HG03575 (cell line): ENCODE results near the gene NR4A3.
"Not testable (repeated sequence)": the region's sequence is repeated elsewhere in the genome, so short reads cannot be mapped to it uniquely, and the experiment has no call there.

Source experiments
- ATAC-seq: cut with Tn5 transposase; IDR thresholded peaks from one replicate; pipeline ENCODE4 v1.9.1; 2021; ENCODE audit not compliant: unreplicated experiment, insufficient number of reproducible peaks, low FRiP score; ENCODE audit errors: extremely low read depth

The NR4A3 gene

GRCh38 chr9:99821396-99822108 is at the start of gene NR4A3:
Gene NR4A3, plus strand, starts transcription at chr9:99821885. Its CDS starts 6,158 bp downstream, at chr9:99828043.
- no peak for ATAC-seq

- ATAC-seq, result no peak
Measured at GRCh38 chr9:99773468-99774138, 48.1 kb upstream of the NR4A3 start.

- ATAC-seq, result no peak
Measured at GRCh38 chr9:99778308-99778707, 43.4 kb upstream of the NR4A3 start.

- ATAC-seq, result no peak
Measured at GRCh38 chr9:99778836-99779235, 42.8 kb upstream of the NR4A3 start.

GRCh38 chr9:99779277-99779676 is 42.4 kb upstream of the NR4A3 start:
- no peak for ATAC-seq

- not testable (repeated sequence) for ATAC-seq
Measured at GRCh38 chr9:99782349-99782748, 39.3 kb upstream of the NR4A3 start.

- ATAC-seq, result no peak
Measured at GRCh38 chr9:99782962-99783718, 38.5 kb upstream of the NR4A3 start.

- ATAC-seq, result no peak
Measured at GRCh38 chr9:99783799-99784198, 37.9 kb upstream of the NR4A3 start.

- ATAC-seq, result no peak
Measured at GRCh38 chr9:99785010-99785590, 36.6 kb upstream of the NR4A3 start.

GRCh38 chr9:99787556-99787955 is 34.1 kb upstream of the NR4A3 start:
- no peak for ATAC-seq

GRCh38 chr9:99793528-99793927 is 28.2 kb upstream of the NR4A3 start:
- no peak for ATAC-seq

GRCh38 chr9:99796231-99796630 is 25.5 kb upstream of the NR4A3 start:
- no peak for ATAC-seq

GRCh38 chr9:99801775-99802174 is 19.9 kb upstream of the NR4A3 start:
- ATAC-seq, result no peak

- ATAC-seq, result no peak
Measured at GRCh38 chr9:99803694-99804093, 18.0 kb upstream of the NR4A3 start.

- ATAC-seq, result no peak
Measured at GRCh38 chr9:99807276-99807852, 14.3 kb upstream of the NR4A3 start.

- no peak for ATAC-seq
Measured at GRCh38 chr9:99807956-99808355, 13.7 kb upstream of the NR4A3 start.

- ATAC-seq, result no peak
Measured at GRCh38 chr9:99808454-99808853, 13.2 kb upstream of the NR4A3 start.

- ATAC-seq, result no peak
Measured at GRCh38 chr9:99809586-99810319, 11.9 kb upstream of the NR4A3 start.

- ATAC-seq, result no peak
Measured at GRCh38 chr9:99811172-99811571, 10.5 kb upstream of the NR4A3 start.
